Measurements from ENCODE around the gene TMEM151A.

GRCh38 chr11:66335531-66336233, 44.0 kb downstream of the TMEM151A start:
- TF ChIP-seq EP300 (IDR thresholded peaks at IDR 0.05): no peak
- TF ChIP-seq CTCF (IDR thresholded peaks at IDR 0.05): no peak
